IMR-90 (cell line): ENCODE measurements around the gene FGF19. TPM values are rescaled to one million over a fixed set of nuclear protein-coding genes. Genes with fewer than 3 reads are reported as not detected.

Experiments used
- ATAC-seq: fragments of 200-7000 bp; cut with Tn5 transposase; 2 replicates; pipeline ENCODE4 v1.9.1; 2020; ENCODE audit warnings: low read depth, mild to moderate bottlenecking, moderate library complexity
- BruUV-seq: library from RNA; stranded (reverse); fragments of 400-500 nt; replicated peaks from 2 replicates; lab custom pipeline; 2021; lab: Mats Ljungman, UMichigan
- CTCF ChIA-PET: fragments of 300-600 bp; formaldehyde crosslinking; extraction: SDS; loops from one replicate; lab custom pipeline; 2021; ENCODE audit warnings: antibody characterized with exemption; lab: Yijun Ruan, JAX
- POLR2A ChIA-PET: fragments of 300-600 bp; sonication (Branson Sonifier 250); formaldehyde crosslinking; loops from one replicate; lab custom pipeline; 2022; ENCODE audit warnings: antibody characterized with exemption; ENCODE audit not compliant: unreplicated experiment; lab: Charles Lee
- DNase-seq: peaks from one replicate; pipeline ENCODE4 v3.0.0; 2013
- H2AFZ ChIP-seq: replicated peaks from 2 replicates; pipeline ENCODE3; 2013; ENCODE audit warnings: low read length, mild to moderate bottlenecking; ENCODE audit not compliant: poor library complexity
- H2AK5ac ChIP-seq: 2 replicates; pipeline ENCODE4 v1.6.1; 2013; ENCODE audit warnings: low read depth, low read length, inconsistent platforms
- H2AK9ac ChIP-seq: replicated peaks from 2 replicates; pipeline ENCODE3; 2013; ENCODE audit warnings: mild to moderate bottlenecking, low read depth, low read length, moderate library complexity; ENCODE audit not compliant: poor library complexity
- H2BK120ac ChIP-seq: 2 replicates; pipeline ENCODE4 v1.6.1; 2013; ENCODE audit warnings: low read depth, low read length, inconsistent platforms
- H2BK15ac ChIP-seq: 3 replicates; pipeline ENCODE4 v1.6.1; 2013; ENCODE audit warnings: low read depth, low read length, inconsistent platforms
- H2BK20ac ChIP-seq: 2 replicates; pipeline ENCODE4 v1.6.1; 2013; ENCODE audit warnings: low read depth, mild to moderate bottlenecking, inconsistent platforms, low read length, moderate library complexity
- H2BK5ac ChIP-seq: 2 replicates; pipeline ENCODE4 v1.6.1; 2013; ENCODE audit warnings: mild to moderate bottlenecking, low read depth, low read length, inconsistent platforms; ENCODE audit not compliant: poor library complexity, severe bottlenecking
- H3K14ac ChIP-seq: replicated peaks from 2 replicates; pipeline ENCODE4 v1.6.1; 2013; ENCODE audit warnings: low read depth, low read length, inconsistent platforms
- H3K18ac ChIP-seq: 2 replicates; pipeline ENCODE4 v1.6.1; 2013; ENCODE audit warnings: low read depth, low read length, control low read depth
- H3K23ac ChIP-seq: 2 replicates; pipeline ENCODE4 v1.6.1; 2013; ENCODE audit warnings: low read depth, low read length, inconsistent platforms
- H3K27ac ChIP-seq: 2 replicates; pipeline ENCODE4 v1.5.1; 2013; ENCODE audit warnings: mild to moderate bottlenecking, control low read depth, low read length; ENCODE audit not compliant: insufficient read depth
- H3K27me3 ChIP-seq: 2 replicates; pipeline ENCODE4 v1.6.1; 2013; ENCODE audit warnings: low read length; ENCODE audit not compliant: control insufficient read depth, insufficient read depth
- H3K36me3 ChIP-seq: 2 replicates; pipeline ENCODE4 v1.6.1; 2013; ENCODE audit warnings: low read length, mixed read lengths; ENCODE audit not compliant: control insufficient read depth, insufficient read depth
- H3K4ac ChIP-seq: 2 replicates; pipeline ENCODE4 v1.6.1; 2013; ENCODE audit warnings: low read depth, low read length, inconsistent platforms
- H3K4me1 ChIP-seq: 2 replicates; pipeline ENCODE4 v1.6.1; 2013; ENCODE audit warnings: low read length, mixed read lengths; ENCODE audit not compliant: control insufficient read depth, insufficient read depth
- H3K4me2 ChIP-seq: 2 replicates; pipeline ENCODE4 v1.6.1; 2013; ENCODE audit warnings: low read depth, mild to moderate bottlenecking, control low read depth, low read length, moderate library complexity
- H3K4me3 ChIP-seq: 2 replicates; pipeline ENCODE4 v1.5.1; 2013; ENCODE audit warnings: low read depth, mild to moderate bottlenecking, control low read depth, low read length, moderate library complexity; ENCODE audit not compliant: insufficient read depth
- H3K56ac ChIP-seq: 2 replicates; pipeline ENCODE4 v1.6.1; 2013; ENCODE audit warnings: low read length, inconsistent platforms; ENCODE audit not compliant: insufficient read depth; ENCODE audit errors: extremely low read depth
- H3K79me1 ChIP-seq, 2 experiments: 2 replicates each; pipeline ENCODE4 v1.6.1; 2013; ENCODE audit warnings: low read length in 2 of 2, inconsistent platforms in 1 of 2, low read depth in 1 of 2
- H3K9ac ChIP-seq: 2 replicates; pipeline ENCODE4 v1.6.1; 2013; ENCODE audit warnings: low read depth, low read length, control low read depth
- H3K9me1 ChIP-seq: 2 replicates; pipeline ENCODE4 v1.6.1; 2013; ENCODE audit warnings: low read length, inconsistent platforms; ENCODE audit not compliant: insufficient read depth
- H3K9me3 ChIP-seq: 2 replicates; pipeline ENCODE4 v1.6.1; 2013; ENCODE audit warnings: low read length; ENCODE audit not compliant: control insufficient read depth, insufficient read depth
- H4K20me1 ChIP-seq: 2 replicates; pipeline ENCODE4 v1.6.1; 2013; ENCODE audit warnings: low read length, inconsistent platforms; ENCODE audit not compliant: insufficient read depth
- H4K5ac ChIP-seq: 2 replicates; pipeline ENCODE4 v1.6.1; 2013; ENCODE audit warnings: mild to moderate bottlenecking, low read depth, low read length, control low read depth
- H4K8ac ChIP-seq, 2 experiments: 2 replicates each; pipeline ENCODE4 v1.6.1; 2013; ENCODE audit warnings: low read depth in 2 of 2, low read length in 2 of 2, control low read depth in 1 of 2, inconsistent platforms in 1 of 2
- H4K91ac ChIP-seq: 2 replicates; pipeline ENCODE4 v1.6.1; 2013; ENCODE audit warnings: low read depth, low read length, inconsistent platforms; ENCODE audit not compliant: insufficient read depth
- BHLHE40 ChIP-seq: fragments of 150-350 bp; IDR thresholded peaks from 2 replicates; pipeline ENCODE4 v1.6.1; 2016; ENCODE audit warnings: mild to moderate bottlenecking, low read depth, low read length
- CEBPB ChIP-seq: IDR thresholded peaks from 2 replicates; pipeline ENCODE4 v1.6.1; 2012; ENCODE audit warnings: low read depth, low read length, improper control_type of control experiment
- CHD1 ChIP-seq: IDR thresholded peaks from 2 replicates; pipeline ENCODE4 v1.6.1; 2012; ENCODE audit warnings: low read depth, low read length, improper control_type of control experiment
- CTCF ChIP-seq: conservative IDR thresholded peaks from 2 replicates; pipeline ENCODE4 v1.5.1; 2012; ENCODE audit warnings: mild to moderate bottlenecking, low read depth, low read length, improper control_type of control experiment
- MAFK ChIP-seq: IDR thresholded peaks from 2 replicates; pipeline ENCODE4 v1.6.1; 2012; ENCODE audit warnings: low read depth, low read length, improper control_type of control experiment
- MAZ ChIP-seq: IDR thresholded peaks from 2 replicates; pipeline ENCODE4 v1.6.1; 2012; ENCODE audit warnings: low read depth, mild to moderate bottlenecking, low read length, improper control_type of control experiment, moderate library complexity, borderline replicate concordance
- MXI1 ChIP-seq: IDR thresholded peaks from 2 replicates; pipeline ENCODE4 v1.6.1; 2012; ENCODE audit warnings: low read depth, mild to moderate bottlenecking, low read length, moderate library complexity, borderline replicate concordance
- NFE2L2 ChIP-seq: fragments of 150-350 bp; IDR thresholded peaks from 2 replicates; pipeline ENCODE4 v1.6.1; 2016; ENCODE audit warnings: low read depth, mild to moderate bottlenecking, low read length
- RAD21 ChIP-seq: IDR thresholded peaks from 2 replicates; pipeline ENCODE4 v1.6.1; 2012; ENCODE audit warnings: low read length, improper control_type of control experiment
- RFX5 ChIP-seq: IDR thresholded peaks from 2 replicates; pipeline ENCODE4 v1.8.0; 2012; ENCODE audit warnings: low read depth, mild to moderate bottlenecking, low read length, moderate library complexity
- SMC3 ChIP-seq: fragments of 150-350 bp; IDR thresholded peaks from 2 replicates; pipeline ENCODE4 v1.6.1; 2016; ENCODE audit warnings: low read depth, mild to moderate bottlenecking, antibody characterized with exemption, low read length, moderate library complexity
- WGBS, 2 experiments: methylation state at CpG; one replicate each; pipeline versions ENCODE4 v1.1.5 to v1.1.7; 2013; ENCODE audit warnings: missing lambda C conversion rate in 2 of 2; ENCODE audit not compliant: insufficient read length in 1 of 2; ENCODE audit errors: extremely low coverage in 2 of 2; 5-methylcytosine and 5-hydroxymethylcytosine counted together
- dilution Hi-C: fragments of 300-500 bp; cut with HindIII; formaldehyde crosslinking; loops from one replicate; pipeline ENCODE4 v1.14.3; 2018; ENCODE audit warnings: low sequenced_read_pairs; ENCODE audit not compliant: unreplicated experiment
- in situ Hi-C: fragments of 300-500 bp; cut with MboI; formaldehyde crosslinking; loops from 3 replicates; pipeline ENCODE4 v1.14.3; 2019; ENCODE audit warnings: low sequenced_read_pairs, inconsistent platforms, mixed read lengths
- intact Hi-C: fragments of 100-400 bp; cut with micrococcal nuclease; formaldehyde crosslinking; loops from 2 replicates; pipeline ENCODE4 v1.10.0; 2022
- polyA plus RNA-seq, 3 experiments: library from polyadenylated mRNA; depleted of rRNA; stranded (reverse); fragments of >200 nt; gene quantifications; 2 replicates each; pipeline ENCODE4 v1.2.3, GENCODE V29; 2012; ENCODE audit warnings: low replicate concordance in 1 of 3
- total RNA-seq: library from RNA; depleted of rRNA; stranded (reverse); fragments of >200 nt; gene quantifications from 2 replicates; pipeline ENCODE4 v1.2.3, GENCODE V29; 2012
- TF ChIP-seq, protein P1 (sequence below): fragments of 150-350 bp; IDR thresholded peaks from 2 replicates; pipeline ENCODE4 v1.6.1; 2017; ENCODE audit warnings: mild to moderate bottlenecking, antibody characterized with exemption, low read length, low read depth

Gene FGF19
- total and polyA plus RNA-seq, 2 of the 4 experiments (the other 2 are of a cell fraction) = not detected

GRCh38 chr11:69750875-69751597, 47.2 kb upstream of the FGF19 start:
- Histone ChIP-seq H3K9me3 (peaks cover 2% of the 10 kb centered on the region), H3K4me3 (no peak overlapping the region), H3K4me2 (no peak overlapping the region), H3K14ac (no peak overlapping the region), H2BK20ac (no peak overlapping the region), H2AK5ac (no peak overlapping the region), H2BK5ac (no peak overlapping the region), H4K20me1 (no peaks in the 10 kb centered on the region), H3K23ac (no peak overlapping the region), H2BK15ac (no peak overlapping the region), H3K4me1 (no peaks in the 10 kb centered on the region), H3K9me1 (no peaks in the 10 kb centered on the region; the same call in 1 of the 2 replicates), H4K91ac (no peak overlapping the region), H3K18ac (no peak overlapping the region), H3K9ac (no peak overlapping the region), H2BK120ac (no peak overlapping the region), H3K56ac (no peak overlapping the region), H2AK9ac (no peak overlapping the region), H3K79me1 (no peaks in the 10 kb centered on the region), H3K27me3 (peaks cover 33% of the 10 kb centered on the region), H2AFZ (no peak overlapping the region), H3K4ac (no peak overlapping the region), H4K8ac (no peak overlapping the region), H3K36me3 (no peaks in the 10 kb centered on the region), H4K5ac (no peak overlapping the region), H3K27ac (no peak overlapping the region)
- DNase-seq (no peak), ATAC-seq (no peak)
- TF ChIP-seq CEBPB (no peak), CHD1 (no peak), RAD21 (no peak), NFE2L2 (no peak), MAFK (no peak), MAZ (no peak), BHLHE40 (no peak), CTCF (no peak), MXI1 (no peak), SMC3 (no peak), RFX5 (no peak)
- TF ChIP-seq, protein P1, sequence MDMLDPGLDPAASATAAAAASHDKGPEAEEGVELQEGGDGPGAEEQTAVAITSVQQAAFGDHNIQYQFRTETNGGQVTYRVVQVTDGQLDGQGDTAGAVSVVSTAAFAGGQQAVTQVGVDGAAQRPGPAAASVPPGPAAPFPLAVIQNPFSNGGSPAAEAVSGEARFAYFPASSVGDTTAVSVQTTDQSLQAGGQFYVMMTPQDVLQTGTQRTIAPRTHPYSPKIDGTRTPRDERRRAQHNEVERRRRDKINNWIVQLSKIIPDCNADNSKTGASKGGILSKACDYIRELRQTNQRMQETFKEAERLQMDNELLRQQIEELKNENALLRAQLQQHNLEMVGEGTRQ = no peak
- dilution Hi-C loops = no loop called here
- intact Hi-C loops = no loop called here
- in situ Hi-C loops = no loop called here
- 40% methylated on average over 1 of the region's 11 CpGs; no CpG with 5 or more reads in 1 of the 2 experiments for WGBS, 2 experiments
- POLR2A ChIA-PET = no interaction called here
- CTCF ChIA-PET = no interaction called here
- no TSS peak for BruUV-seq
